ENCODE data around the gene GJB5.

GRCh38 chr1:34761776-34762307, 7.0 kb downstream of the GJB5 start:
- TF ChIP-seq EZH2 (IDR thresholded peaks at IDR 0.05; ENCODE audit: low read depth, low read length, severe bottlenecking) = no peak
- no peak for TF ChIP-seq CTCF (IDR thresholded peaks at IDR 0.05; ENCODE audit: control extremely low read depth in 1 of 3, insufficient read depth in 1 of 3, low read depth in 1 of 3, low read length in 3 of 3)
- no peak for TF ChIP-seq TAF1 (IDR thresholded peaks at IDR 0.05; ENCODE audit: low read depth, low read length)
- TF ChIP-seq SRF (IDR thresholded peaks at IDR 0.05; ENCODE audit: low read depth, low read length) = no peak
- TF ChIP-seq SP1 (IDR thresholded peaks at IDR 0.05; ENCODE audit: low read depth, low read length) = no peak
- TF ChIP-seq POLR2AphosphoS5 (IDR thresholded peaks at IDR 0.05; ENCODE audit: low read depth, low read length) = no peak
- no peak for TF ChIP-seq SIN3A (conservative IDR thresholded peaks at IDR 0.05 in 1 of 2, IDR thresholded peaks at IDR 0.05 in 1 of 2; ENCODE audit: low read depth in 1 of 2, low read length in 2 of 2)
- no peak for TF ChIP-seq ATF2 (IDR thresholded peaks at IDR 0.05; ENCODE audit: low read length)
- TF ChIP-seq MAFK (IDR thresholded peaks at IDR 0.05; ENCODE audit: low read depth, low read length) = no peak
- no peak for TF ChIP-seq RAD21 (IDR thresholded peaks at IDR 0.05 in 1 of 2, conservative IDR thresholded peaks at IDR 0.05 in 1 of 2; ENCODE audit: low read depth in 2 of 2, low read length in 2 of 2)
- TF ChIP-seq POLR2A (IDR thresholded peaks at IDR 0.05; ENCODE audit: control extremely low read depth in 1 of 2, low read depth in 2 of 2, low read length in 2 of 2) = no peak
- no peak for TF ChIP-seq JUND (IDR thresholded peaks at IDR 0.05; ENCODE audit: low read length)
- no peak for TF ChIP-seq USF2 (IDR thresholded peaks at IDR 0.05; ENCODE audit: low read length)
- no peak for TF ChIP-seq CEBPB (IDR thresholded peaks at IDR 0.05; ENCODE audit: low read depth, low read length)

All from H1 (cell line).